ENCODE measurements around the gene TRAM2. TPM values are rescaled to one million over a fixed set of nuclear protein-coding genes. Genes with fewer than 3 reads are reported as not detected.

Gene TRAM2
- total RNA-seq, 1 donor from 2014 or later, result 11.0 TPM

GRCh38 chr6:52538252-52538900 lies 38.5 kb downstream of the TRAM2 start:
- no peak for DNase-seq (ENCODE audit: extremely low spot score in 2 of 2)
- Histone ChIP-seq H3K9me3 (no peaks in the 10 kb centered on the region), H3K4me1 (peaks cover 55% of the 10 kb centered on the region), H3K27me3 (no peaks in the 10 kb centered on the region), H3K36me3 (no peaks in the 10 kb centered on the region), H3K27ac (no peak overlapping the region), H3K4me3 (no peak overlapping the region)
- TF ChIP-seq, protein P1, sequence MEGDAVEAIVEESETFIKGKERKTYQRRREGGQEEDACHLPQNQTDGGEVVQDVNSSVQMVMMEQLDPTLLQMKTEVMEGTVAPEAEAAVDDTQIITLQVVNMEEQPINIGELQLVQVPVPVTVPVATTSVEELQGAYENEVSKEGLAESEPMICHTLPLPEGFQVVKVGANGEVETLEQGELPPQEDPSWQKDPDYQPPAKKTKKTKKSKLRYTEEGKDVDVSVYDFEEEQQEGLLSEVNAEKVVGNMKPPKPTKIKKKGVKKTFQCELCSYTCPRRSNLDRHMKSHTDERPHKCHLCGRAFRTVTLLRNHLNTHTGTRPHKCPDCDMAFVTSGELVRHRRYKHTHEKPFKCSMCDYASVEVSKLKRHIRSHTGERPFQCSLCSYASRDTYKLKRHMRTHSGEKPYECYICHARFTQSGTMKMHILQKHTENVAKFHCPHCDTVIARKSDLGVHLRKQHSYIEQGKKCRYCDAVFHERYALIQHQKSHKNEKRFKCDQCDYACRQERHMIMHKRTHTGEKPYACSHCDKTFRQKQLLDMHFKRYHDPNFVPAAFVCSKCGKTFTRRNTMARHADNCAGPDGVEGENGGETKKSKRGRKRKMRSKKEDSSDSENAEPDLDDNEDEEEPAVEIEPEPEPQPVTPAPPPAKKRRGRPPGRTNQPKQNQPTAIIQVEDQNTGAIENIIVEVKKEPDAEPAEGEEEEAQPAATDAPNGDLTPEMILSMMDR (IDR thresholded peaks at IDR 0.05), result no peak
- TF ChIP-seq POLR2AphosphoS5 (IDR thresholded peaks at IDR 0.05; ENCODE audit: insufficient read depth in 1 of 2, low read depth in 1 of 2), result no peak
- no peak for TF ChIP-seq POLR2A (IDR thresholded peaks at IDR 0.05)
- intact Hi-C loops (cut with DNase I), result no loop called here

DNA sequence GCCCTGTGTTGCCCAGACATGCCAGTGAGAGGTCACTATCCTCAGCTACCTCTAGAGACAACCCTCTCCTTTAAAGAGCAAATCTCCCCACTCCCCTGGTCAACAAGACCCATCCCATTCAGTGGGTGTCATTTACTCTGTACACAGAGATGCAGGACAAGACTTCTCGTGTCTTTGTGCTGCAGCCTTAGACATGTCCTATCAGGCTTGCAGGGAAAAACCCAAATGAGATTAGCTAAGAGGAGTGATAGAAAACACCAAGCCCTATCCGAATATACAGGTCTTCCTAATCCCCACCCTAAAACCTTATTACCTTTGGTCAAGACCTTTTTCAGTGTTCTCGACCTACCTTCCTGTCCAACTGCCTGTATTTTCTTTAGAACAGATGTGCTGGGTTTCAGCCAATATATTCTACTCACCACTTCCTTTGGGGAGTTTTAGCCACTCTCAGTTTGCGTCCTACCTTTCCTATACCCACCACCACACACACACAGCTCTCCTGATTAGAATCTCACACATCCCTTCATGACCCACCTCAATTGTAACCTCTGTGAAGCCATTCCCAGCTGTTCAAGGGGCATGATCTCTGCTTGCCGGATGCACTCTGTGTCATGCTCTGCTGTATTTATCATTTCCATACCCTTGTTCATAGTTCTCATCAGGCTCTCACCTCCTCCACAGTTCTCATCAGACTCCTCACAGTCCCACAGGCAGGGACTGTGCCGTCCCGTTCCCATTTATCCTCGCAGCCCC lies 39.7 kb downstream of the TRAM2 start:
- peaks cover 48% of the 10 kb centered on the region for H3K4me1 ChIP-seq

GRCh38 chr6:52536424-52536916 lies 40.4 kb downstream of the TRAM2 start:
- no peak overlapping the region for H3K27ac ChIP-seq
- H3K27me3 ChIP-seq, result no peaks in the 10 kb centered on the region
- TF ChIP-seq POLR2A (IDR thresholded peaks at IDR 0.05), result no peak
- TF ChIP-seq POLR2AphosphoS5 (IDR thresholded peaks at IDR 0.05; ENCODE audit: insufficient read depth in 1 of 2, low read depth in 1 of 2), result no peak
- TF ChIP-seq, protein P1 (IDR thresholded peaks at IDR 0.05), result no peak
- no peak overlapping the region for H3K4me3 ChIP-seq
- H3K9me3 ChIP-seq, result no peaks in the 10 kb centered on the region
- DNase-seq (ENCODE audit: extremely low spot score in 2 of 2), result no peak
- no peaks in the 10 kb centered on the region for H3K36me3 ChIP-seq
- H3K4me1 ChIP-seq, result peaks cover 47% of the 10 kb centered on the region
- intact Hi-C loops (cut with DNase I), result no loop called here

More for the DNA sequence above, 39.7 kb downstream of the TRAM2 start:
- H3K9me3 ChIP-seq, result no peaks in the 10 kb centered on the region
- TF ChIP-seq POLR2AphosphoS5 (IDR thresholded peaks at IDR 0.05; ENCODE audit: insufficient read depth in 1 of 2, low read depth in 1 of 2) (no peak), POLR2A (IDR thresholded peaks at IDR 0.05) (no peak)
- TF ChIP-seq, protein P1 (IDR thresholded peaks at IDR 0.05), result no peak
- H3K36me3 ChIP-seq, result no peaks in the 10 kb centered on the region
- no peak overlapping the region for H3K4me3 ChIP-seq
- H3K27me3 ChIP-seq, result no peaks in the 10 kb centered on the region
- no peak for DNase-seq (ENCODE audit: extremely low spot score in 2 of 2)
- H3K27ac ChIP-seq, result no peak overlapping the region
- intact Hi-C loops (cut with DNase I), result no loop called here

DNA sequence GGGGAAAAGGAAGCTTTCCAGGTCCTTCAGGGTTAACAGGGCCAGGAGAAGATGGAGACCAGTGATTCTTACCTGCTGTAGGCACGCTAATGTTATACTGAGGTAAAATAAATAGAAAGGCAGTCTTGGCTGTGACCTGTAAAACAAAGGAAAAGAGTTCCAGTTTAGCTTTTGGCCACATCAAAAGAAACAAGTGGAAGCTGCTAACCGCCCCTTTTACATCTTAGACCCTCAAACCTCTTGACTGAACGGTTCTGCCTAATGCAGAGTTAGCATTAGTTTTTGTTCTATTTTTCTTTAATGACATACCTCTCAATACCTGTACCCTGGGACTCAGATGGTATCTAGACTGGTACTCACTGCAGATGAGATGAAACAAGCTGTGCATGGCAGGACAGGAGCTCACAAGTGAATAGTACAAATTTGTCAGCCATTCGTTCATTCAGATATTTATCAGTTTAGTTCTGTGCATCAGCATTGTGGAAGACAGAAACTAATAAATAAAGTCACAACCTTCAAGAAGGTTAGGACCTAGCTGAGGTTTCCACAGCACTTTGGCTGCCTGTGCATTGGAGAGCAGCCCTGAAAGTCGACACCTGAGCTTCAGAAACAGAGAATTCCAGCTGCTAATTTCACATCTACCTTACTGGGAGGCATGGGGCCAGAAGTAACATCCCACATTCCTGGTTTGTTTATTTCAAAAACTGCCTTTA lies 41.0 kb downstream of the TRAM2 start:
- no peak overlapping the region for H3K27ac ChIP-seq
- H3K9me3 ChIP-seq, result no peaks in the 10 kb centered on the region
- intact Hi-C loops (cut with DNase I), result no loop called here
- H3K27me3 ChIP-seq, result no peaks in the 10 kb centered on the region
- DNase-seq (ENCODE audit: extremely low spot score in 2 of 2), result no peak
- no peak overlapping the region for H3K4me3 ChIP-seq
- H3K4me1 ChIP-seq, result peaks cover 41% of the 10 kb centered on the region
- H3K36me3 ChIP-seq, result no peaks in the 10 kb centered on the region
- TF ChIP-seq, protein P1 (IDR thresholded peaks at IDR 0.05), result no peak
- TF ChIP-seq POLR2AphosphoS5 (IDR thresholded peaks at IDR 0.05; ENCODE audit: insufficient read depth in 1 of 2, low read depth in 1 of 2), result no peak
- TF ChIP-seq POLR2A (IDR thresholded peaks at IDR 0.05), result no peak

Data from vagina (tissue), 2 donors.